Cardiac fibroblast (primary cell): ENCODE data around the gene SLC30A7.

ENCODE experiments used
- DNase-seq, 2 donors: peaks; one replicate each; pipeline versions ENCODE4 v3.0.0 to v3.0.0-alpha.2; 2010; ENCODE audit warnings: low read depth in 2 of 2
- H3K4me3 ChIP-seq, 2 donors: replicated peaks in 1 of 2; 1 replicate in 1 of 2; 2 replicates in 1 of 2; pipeline ENCODE4 v1.5.1; 2011; ENCODE audit warnings: low read depth in 2 of 2, low read length in 2 of 2, mild to moderate bottlenecking in 2 of 2, moderate library complexity in 1 of 2
- TF ChIP-seq, protein P1 (sequence below): IDR thresholded peaks from one replicate; pipeline ENCODE4 v1.5.1; 2011; ENCODE audit warnings: low read depth, mild to moderate bottlenecking, low read length, inconsistent platforms

Gene SLC30A7

DNA sequence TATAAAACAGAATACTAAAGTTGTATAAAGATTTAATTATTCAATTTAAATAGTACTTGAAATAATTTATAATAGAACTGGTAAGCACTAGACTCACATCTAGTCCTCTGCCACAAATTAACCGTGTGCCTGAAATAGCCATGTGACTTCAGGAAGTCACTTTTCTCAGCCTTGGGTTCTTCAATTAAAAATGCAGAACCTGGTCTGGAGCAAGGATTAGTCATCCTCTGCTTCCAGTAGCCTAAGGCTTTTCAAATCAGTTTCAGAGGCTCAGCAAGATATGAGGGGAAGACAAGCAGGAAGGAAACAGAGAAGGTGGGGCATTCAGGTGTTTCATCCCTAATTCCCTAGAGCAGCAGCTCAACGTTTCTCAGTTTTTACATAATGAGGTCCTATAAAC, 106.7 kb downstream of the SLC30A7 start:
- TF ChIP-seq, protein P1, sequence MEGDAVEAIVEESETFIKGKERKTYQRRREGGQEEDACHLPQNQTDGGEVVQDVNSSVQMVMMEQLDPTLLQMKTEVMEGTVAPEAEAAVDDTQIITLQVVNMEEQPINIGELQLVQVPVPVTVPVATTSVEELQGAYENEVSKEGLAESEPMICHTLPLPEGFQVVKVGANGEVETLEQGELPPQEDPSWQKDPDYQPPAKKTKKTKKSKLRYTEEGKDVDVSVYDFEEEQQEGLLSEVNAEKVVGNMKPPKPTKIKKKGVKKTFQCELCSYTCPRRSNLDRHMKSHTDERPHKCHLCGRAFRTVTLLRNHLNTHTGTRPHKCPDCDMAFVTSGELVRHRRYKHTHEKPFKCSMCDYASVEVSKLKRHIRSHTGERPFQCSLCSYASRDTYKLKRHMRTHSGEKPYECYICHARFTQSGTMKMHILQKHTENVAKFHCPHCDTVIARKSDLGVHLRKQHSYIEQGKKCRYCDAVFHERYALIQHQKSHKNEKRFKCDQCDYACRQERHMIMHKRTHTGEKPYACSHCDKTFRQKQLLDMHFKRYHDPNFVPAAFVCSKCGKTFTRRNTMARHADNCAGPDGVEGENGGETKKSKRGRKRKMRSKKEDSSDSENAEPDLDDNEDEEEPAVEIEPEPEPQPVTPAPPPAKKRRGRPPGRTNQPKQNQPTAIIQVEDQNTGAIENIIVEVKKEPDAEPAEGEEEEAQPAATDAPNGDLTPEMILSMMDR = no peak
- H3K4me3 ChIP-seq = no peak overlapping the region
- DNase-seq = peak; percentile 20 to 32

DNA sequence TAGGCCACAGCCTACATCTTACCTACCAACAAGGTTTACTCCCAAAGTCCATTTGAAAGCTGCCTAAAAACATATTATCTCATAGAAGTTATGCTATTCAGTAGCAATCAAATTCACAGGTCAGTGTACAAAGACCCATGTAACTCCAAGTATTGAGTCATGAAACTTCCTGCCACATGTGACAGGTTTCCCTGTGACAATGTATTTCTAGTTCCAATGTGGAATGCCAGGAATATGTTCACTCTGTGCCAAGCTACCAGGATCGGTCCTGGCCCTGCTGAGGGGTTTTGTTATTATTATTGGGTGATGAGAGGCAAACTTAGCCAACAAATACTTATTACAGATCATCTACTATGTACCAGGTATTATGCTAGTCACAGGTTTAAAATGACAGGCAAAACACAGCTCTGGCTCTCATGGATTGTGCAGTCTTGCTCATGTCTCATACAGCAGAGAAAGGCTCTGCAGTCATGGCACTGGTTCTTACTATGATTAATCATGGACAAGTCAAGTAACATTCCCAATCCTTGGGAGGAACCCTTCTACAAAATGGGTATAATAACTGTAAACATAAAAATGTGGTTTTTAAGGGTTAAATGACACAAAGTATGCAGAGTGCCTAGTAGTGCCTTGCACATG, 107.2 kb downstream of the SLC30A7 start:
- DNase-seq = no peak
- no peak overlapping the region for H3K4me3 ChIP-seq
- TF ChIP-seq, protein P1 = no peak

DNA sequence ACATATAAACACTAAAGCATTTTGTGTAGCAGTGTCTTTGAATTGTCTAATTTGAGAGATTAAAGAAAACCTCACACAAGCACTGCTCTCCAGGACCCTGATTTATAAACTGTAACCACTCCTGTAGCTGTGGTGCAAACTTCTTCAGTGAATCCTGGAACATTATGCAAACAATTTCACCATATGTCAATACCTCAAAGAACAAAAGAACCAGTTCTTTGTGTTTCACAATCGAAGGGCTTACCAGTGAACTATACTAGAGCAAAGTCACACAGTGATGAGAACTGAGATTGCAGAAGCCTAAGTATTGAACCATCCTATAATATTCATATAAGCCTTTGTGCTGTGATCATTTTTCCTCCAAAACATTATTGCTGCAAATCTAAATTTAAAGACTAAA, 108.2 kb downstream of the SLC30A7 start:
- H3K4me3 ChIP-seq = no peak overlapping the region
- TF ChIP-seq, protein P1 = no peak
- DNase-seq = peak; percentile 59 to 85

DNA sequence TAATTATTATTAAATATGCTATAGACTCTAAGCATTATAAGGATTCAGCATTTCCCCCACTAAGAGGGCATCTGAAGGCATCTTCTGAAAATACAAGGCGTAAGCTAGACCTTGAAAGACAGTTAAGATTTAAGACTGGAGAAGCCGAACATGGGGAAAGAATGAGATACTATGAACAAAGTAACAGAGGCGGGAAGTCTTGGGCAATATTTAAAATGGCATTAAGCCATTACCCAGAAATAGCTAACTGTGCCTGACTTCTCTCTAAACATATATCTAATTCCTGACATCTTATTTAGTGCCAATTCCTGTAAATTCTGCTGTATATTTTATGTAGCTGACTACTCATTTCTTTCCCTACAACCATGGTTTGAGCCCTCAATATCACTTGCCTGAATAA, 108.8 kb downstream of the SLC30A7 start:
- DNase-seq = peak; percentile 71 to 72
- no peak overlapping the region for H3K4me3 ChIP-seq
- TF ChIP-seq, protein P1 = no peak

DNA sequence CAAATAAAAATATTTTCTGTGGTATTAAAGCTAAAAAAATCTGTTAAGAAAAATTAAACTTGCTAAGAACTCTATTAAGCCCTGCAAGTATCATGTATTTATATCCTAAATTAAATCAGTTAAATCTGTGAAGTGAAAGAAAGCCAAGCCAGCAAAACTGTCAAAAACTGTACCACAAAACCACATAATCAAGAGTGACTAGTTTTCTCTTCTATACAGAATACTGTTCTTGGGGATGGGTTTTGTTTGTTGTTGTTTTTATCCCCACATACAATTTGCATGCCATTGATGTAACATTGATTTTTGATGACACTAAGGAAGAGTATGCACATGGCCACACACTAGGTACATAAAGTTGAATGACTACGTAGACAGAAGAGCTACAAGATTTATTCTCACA, 109.3 kb downstream of the SLC30A7 start:
- no peak overlapping the region for H3K4me3 ChIP-seq
- TF ChIP-seq, protein P1 = no peak
- no peak for DNase-seq

DNA sequence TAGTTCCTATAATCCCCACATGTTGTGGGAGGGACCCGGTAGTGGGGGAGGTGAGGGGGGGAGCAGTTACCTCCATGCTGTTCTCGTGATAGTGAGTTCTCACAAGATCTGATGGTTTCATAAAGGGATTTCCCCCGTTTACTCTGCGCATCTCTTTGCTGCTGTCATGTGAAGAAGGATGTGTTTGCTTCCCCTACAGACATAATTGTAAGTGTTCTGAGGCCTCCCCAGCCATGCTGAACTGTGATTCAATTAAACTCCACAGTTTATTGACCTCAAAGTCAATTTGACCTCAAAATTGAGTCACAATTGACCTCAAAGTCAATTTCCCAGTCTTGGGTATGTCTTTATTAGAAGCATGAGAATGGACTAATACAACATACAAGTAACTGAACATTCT, 110.0 kb downstream of the SLC30A7 start:
- no peak overlapping the region for H3K4me3 ChIP-seq
- DNase-seq = no peak
- TF ChIP-seq, protein P1 = no peak

DNA sequence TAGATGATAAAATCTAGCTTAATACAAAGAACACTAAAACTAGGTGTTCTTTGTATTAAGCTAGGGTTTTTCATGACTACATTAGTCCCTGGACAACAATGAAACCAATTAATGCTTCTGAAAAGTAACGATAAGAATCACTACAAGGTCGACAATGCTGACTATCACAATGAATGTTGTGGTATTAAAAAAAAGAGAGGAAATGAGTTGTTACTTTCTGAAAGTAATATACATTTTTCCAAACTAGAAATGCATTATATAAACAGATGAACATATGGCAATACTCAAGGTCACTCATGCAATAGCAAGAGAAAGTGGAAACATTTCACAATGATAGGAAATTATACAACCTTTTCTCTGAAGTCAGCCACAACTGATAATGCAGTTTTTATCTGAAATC, 110.7 kb downstream of the SLC30A7 start:
- no peak for DNase-seq
- TF ChIP-seq, protein P1 = no peak
- no peak overlapping the region for H3K4me3 ChIP-seq
